Occipital lobe (tissue), 2 donors: ENCODE results near the gene CSNK2B. TPM values are rescaled to one million over a fixed set of nuclear protein-coding genes. Genes with fewer than 3 reads are reported as not detected.

Experiments used
- DNase-seq: peaks from one replicate; lab custom pipeline; 2025; lab: John Stamatoyannopoulos, UW
- total RNA-seq: library from RNA; depleted of rRNA; stranded (reverse); fragments of >200 nt; gene quantifications from one replicate; pipeline ENCODE4 v1.2.3, GENCODE V29; 2014

Gene CSNK2B
- total RNA-seq, 1 donor from 2014 or later = 69.9 TPM

DNA sequence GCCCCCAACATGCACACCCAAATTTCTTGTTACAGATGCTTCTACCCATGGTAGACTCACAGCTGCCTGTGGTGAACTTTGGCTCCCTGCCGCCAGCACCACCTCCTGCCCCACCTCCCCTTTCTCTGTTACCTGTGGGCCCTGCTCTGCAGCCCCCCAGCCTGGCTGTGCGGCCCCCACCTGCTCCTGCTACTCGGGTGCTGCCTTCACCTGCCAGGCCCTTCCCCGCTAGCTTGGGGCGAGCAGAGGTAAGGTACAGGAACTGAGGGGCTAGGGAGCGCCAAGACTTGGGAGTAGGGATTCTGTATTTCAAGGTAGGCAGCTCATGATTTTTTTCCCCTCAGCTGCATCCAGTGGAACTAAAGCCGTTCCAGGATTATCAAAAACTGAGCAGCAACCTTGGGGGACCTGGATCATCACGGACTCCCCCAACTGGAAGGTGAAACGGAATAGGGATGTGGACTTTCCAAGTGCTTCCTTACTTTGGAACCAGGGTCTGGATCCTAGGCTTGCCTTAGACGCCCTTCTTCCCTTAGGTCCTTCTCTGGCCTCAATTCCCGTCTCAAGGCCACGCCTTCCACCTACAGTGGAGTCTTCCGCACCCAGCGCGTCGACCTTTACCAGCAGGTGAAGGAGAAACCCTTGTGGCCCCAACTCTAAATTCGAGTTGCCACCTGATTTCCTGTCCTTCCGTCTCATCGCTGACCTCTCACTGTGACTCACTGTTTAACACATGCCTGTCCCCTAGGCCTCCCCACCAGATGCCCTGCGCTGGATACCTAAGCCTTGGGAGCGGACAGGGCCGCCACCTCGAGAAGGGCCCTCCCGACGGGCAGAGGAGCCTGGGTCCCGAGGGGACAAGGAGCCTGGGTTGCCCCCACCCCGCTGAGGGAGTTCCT is 28.9 kb upstream of the CSNK2B start:
- DNase-seq = no peak

DNA sequence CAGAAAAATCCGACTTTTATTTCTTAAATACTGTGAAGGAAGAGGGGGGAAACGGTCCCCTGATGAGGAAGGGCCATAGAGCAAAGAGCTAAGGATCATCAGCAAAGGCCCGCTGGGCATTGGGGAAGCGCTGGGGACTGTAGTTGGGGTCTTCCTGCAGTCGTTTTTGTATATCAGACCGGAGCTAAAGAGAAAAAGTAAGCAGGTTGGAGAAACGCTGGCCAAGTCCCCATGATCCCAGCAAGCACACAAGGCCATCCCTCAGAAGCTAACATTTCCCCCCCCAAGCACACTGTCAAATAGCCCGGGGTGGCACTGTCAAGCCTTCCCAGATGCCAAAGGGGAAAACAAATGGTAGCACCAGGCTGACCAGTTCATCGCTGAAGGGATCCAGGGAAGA is 26.8 kb upstream of the CSNK2B start:
- no peak for DNase-seq

DNA sequence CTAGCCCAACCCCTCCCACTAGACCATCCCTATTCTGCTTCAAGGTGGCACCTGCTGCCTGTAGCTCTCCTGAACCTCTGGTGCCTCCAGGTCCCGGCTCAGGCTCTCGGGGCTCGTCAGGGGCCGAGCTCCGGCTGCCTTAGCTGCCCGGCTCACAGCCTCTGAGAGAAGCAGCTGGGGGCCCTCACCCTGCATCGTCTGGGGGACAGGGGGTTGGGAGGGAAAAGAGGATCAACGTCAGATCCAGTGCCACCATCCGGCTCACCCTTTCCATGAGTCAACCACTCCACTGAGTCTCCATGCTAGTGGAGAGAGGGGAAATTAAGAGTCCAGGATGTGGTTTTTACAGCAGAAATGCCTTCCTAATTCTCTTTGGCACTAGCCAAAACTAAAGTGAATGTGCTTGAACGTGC is 26.4 kb upstream of the CSNK2B start:
- DNase-seq = no peak

DNA sequence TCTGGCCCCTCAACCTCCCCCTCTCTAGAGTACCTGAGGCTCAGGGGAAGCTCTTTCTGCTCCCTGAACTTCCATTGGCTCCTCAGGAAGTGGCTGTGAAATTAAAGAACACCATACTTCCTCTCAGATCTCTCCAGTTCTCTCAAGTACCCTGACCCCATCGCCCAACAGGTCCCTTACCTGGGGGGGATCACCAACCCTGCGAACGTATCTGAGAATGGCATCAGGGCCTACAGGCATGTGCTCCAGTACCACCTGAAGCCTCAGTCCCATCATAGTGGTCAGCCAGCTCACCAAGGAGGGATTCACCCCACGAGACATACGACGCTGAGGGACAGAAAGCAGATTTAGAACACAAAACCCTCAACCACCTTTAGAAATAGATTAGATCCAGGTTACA is 25.3 kb upstream of the CSNK2B start:
- DNase-seq = no peak

DNA sequence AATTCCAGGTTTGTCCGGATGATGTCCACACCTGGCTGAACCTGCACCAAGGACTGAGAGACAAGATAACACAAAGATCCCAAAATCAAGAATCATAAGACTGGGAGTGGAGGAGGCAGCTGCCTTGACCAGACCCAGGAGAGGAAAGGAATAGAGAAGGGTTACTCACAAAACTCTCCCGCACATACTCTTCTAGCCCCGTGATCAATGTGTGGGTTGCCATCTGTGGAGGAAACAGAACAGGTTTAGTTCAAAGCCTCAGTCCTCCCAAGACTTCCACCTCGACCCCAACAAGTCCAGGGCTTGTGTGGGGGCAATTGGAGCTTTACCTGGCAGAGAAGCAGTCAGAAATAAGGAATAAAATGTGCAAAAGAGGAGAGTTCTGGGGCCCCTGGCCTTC is 24.5 kb upstream of the CSNK2B start:
- DNase-seq = no peak

DNA sequence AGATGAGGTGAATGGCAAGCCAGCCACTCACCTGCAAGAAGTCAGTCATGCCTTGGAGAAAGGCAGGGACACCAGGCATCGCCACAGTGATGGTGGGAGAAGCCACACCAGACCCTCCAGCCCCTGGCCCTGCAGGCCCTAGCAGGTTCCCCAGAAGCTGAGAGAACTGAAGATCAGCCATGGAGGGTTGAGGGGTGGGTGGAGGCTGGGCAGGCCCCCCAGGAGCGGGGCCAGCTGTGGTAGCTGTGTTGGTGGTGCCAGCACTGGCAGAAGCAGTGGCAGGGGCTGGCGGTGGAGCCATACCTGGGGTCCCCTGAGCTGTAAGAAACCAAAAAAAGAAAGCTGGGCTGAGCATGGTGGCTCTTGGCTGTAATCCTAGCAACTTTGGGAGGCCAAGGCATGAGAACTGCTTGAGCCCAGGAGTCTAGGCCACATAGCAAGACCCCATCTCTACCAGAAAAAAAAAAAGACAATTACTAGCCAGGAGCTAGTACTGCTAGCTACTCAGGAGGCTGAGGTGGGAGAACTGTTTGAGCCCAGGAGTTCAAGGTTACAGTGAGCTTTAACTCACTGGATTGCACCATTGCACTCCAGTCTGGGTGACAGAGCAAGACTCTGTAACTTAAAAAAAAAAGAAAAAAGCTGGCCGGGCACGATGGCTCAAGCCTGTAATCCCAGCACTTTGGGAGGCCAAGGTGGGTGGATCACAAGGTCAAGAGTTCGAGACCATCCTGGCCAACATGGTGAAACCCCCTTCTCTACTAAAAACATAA is 22.9 kb upstream of the CSNK2B start:
- DNase-seq = no peak

DNA sequence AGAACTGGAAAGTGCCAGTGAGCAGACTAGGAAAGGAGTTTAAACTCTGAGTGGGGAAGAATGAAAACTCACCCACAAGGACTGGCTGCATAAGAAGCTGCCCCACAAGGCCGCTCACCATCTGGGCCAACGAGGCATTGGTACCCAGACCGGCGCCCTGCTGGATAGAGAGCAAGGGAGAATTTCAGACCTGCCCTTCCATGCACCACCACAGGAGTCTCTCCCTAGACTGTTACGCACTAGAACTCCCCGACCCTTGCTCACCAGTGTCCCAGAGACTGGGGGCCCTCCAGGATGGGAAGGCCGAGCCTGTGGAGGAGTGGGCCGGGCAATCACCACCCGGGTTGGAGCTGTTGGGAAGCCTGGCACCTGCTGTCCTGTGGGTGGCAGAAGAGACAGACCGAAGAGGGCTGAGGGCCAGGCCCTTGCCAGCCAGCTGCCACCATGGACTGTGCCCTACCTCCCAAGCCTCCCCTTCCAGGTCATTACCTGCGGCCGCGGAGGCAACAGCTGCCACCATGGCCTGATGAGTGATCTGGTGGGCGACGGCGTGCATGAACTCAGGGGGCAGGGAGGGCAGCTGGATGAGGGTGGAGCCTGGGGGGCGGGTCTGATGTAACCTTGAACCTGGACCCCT is 21.9 kb upstream of the CSNK2B start:
- DNase-seq = no peak

DNA sequence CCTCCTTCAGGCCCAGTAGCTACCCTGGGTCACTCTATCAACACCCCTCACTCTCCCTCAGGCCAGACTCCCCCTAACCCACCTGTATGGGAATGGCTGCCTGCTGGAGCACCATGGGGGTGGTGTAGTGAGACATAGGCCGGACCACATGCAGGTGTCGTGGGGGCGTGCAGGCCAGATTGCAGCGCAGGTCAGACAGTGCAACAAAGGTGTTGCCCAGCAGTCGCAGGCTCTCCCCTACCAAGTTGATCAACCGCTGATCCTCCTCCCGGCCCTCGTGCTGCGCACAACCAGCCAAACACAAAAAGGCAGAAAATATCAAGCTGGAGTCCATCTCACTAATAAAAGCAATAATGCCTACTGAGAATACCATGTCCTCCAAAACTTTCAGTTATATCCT is 20.6 kb upstream of the CSNK2B start:
- no peak for DNase-seq

DNA sequence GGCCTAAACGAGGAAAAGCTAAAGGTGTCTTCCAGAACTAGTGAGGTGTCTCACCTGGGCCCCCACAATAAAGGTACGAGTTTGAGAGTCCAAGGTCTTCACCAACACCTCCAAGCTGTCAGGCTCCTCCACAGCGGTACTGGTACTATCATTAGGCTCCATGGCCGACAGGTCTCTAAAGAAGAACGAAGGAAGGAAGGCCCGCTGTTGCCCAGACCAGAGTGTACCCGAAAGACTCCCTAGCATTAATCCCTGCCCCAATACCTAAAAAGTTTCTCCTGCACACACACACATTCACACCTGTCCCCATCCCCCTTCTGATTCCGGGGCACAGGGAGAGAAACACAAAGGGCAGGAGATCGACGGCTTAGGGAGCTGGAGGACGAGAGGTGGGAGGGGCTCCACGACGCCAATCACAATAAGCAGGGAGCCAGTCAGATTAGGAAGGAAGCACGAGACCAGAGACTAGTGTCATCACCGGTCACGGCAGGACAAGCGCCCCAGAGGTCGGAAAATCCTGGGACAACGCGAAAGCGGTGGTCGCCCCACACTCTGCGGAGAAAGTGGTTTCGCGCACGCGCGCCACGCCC is 14.2 kb upstream of the CSNK2B start:
- peak; percentile 64 for DNase-seq

DNA sequence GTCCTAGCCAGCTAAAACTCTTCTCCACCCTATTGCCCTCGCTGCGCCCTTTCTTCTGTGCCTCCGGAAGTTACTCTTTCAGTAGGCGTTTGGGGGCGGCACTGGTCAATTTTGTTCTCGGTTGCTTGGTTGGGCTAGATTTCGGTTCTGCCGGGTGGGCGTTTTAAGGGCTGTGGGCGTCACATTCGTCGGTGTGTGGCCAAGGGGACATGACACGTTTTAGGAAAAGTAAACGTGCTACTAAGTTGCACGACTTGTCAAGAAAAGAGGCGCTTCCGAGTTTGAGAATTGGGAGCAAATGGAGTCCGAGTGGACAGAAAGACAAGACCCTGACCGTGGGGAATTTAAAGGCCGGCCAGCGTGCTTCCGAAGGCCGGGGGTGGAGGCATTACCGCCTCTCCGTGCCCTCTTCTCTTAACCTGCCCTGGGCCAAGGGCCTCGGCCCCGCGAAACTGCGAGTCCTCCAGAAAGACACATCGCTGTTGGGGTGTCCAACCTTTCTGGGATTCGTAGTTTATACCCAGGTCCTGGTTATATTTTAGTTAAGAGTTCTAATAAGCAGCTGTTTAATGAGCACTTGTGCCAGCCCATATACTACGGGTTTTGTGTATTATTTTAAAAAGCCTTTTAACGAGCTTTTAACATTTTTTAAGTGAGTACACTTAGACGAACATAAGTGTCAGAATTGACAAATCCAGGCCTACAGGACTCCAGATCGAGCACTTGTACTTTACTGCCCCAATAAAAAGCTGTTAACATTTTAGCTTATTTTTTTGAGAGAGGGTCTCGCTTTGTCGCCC is 12.8 kb upstream of the CSNK2B start:
- DNase-seq = peak; percentile 90

DNA sequence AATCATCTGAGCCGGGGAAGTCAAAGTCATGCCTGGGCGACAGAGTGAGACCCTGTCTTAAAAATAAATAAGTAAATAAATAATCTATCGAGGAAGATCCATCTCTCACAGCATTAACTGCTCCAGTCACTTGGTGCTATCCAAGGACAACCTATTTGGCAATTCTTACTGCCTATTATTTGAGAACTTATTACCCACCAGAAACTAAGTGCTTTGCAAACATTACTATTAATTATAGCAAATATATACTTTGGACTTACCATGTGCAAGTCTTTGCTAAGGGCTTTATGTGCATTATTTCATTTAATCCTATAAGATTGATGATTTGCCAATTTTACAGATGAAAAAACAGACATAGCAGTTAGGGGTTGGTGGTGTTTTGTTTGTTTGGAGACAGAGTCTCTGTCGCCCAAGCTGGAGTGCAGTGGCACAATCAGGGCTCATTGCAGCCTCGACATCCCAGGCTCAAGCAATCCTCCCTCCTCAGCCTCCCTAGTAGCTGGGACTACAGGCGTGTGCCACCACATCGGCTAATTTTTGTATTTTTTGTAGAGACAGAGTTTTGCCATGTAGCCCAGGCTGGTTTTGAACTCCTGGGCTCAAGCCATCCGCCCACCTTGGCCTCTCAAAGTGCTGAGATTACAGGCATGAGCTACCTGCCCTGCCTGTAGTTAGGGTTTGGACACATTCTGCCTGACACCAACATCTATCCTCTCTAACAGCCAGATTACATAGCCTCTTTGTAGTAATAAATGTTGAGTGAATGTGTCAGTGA is 11.1 kb upstream of the CSNK2B start:
- DNase-seq = no peak

DNA sequence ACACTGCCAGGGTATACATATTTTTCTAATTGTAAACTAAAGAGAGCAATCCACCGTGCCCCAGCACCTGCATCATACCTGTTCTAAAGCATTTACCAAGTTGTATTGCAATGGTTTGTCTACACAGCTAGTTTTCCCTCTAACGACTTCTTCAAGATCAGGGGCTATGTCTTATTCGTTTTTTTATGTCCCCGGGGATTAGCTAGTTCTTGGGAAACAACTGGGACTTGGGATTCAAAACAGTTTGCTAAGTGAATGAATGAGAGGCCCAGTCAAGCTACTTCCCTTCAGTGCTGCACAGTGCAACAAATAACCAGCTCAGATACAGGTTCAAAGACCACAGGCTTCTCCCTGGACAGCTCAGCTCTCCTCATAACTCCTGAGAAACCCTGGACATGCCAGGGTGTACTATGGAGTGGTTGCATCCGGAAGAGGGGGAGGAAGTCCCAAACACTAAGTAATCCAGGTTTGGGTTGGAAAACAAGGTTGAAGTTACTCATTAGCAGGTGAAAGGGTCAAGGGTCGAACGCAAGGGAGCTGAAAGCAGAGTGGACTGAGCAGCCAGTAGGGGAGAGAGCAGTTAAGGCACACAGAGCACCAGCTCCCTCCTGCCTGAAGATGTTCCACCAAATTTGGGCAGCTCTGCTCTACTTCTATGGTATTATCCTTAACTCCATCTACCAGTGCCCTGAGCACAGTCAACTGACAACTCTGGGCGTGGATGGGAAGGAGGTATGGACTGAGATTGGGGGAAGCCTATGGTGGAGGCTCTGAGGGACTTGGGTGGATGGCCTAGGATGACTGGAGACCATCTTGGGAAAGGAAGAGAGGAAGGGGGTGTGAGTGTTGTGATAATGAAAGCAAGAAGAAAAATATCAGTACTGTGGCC is 10.3 kb upstream of the CSNK2B start, which contains the start of gene APOM:
Gene APOM (plus strand): TSS at position 546 of the 889 bp plus-strand sequence. CDS start 73 bp downstream, at position 619.
- no peak for DNase-seq

DNA sequence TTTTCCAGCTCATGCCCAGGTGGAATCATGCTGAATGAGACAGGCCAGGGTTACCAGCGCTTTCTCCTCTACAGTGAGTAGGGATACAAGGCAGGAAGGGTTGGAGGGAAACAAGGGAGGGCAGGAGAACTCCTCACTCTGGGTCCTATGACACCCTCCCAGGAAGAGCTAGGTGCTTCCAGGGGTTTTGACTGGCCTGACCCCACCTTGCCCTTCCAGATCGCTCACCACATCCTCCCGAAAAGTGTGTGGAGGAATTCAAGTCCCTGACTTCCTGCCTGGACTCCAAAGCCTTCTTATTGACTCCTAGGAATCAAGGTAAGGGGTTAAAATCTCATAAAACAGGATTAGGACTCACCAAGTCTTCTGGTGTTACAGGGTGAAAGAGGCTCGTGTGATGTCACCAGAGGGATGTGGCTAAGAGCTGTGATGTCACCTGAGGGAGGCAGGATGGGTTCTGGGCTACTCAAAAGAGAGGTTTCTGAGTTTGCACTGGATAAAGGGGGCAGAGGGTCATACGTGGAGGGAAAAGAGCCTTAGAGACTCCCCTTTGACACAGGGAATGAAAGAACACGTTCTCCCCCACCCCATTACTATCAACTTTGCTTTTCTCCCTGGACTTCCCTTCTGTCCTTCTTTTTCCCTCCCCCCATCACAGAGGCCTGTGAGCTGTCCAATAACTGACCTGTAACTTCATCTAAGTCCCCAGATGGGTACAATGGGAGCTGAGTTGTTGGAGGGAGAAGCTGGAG is 8.3 kb upstream of the CSNK2B start:
- no peak for DNase-seq

DNA sequence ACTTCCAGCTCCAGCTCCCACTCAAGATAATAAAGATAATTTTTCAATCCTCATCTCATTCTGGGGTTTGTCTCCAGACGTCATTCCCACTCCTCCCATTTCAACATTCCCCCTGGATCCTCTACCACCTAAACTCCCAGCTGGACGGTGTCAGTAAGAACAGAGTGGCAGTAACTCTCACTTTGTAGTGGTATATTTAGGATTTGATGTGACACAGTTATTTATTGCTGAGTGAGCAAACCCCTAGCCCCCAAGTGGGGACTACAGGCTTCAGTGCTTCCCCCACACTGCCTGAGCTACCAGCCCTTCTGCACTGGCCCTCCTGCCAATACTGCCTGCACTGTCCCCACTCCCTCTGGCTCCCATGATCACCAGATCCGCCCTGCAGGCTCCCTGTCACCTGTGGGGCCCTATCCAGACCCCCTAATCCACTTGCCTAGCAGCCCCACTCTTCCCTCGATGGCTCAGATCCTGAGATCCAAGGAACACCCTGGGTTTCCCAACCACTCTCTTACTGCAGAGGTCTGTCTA is 7.7 kb upstream of the CSNK2B start:
- DNase-seq = no peak

DNA sequence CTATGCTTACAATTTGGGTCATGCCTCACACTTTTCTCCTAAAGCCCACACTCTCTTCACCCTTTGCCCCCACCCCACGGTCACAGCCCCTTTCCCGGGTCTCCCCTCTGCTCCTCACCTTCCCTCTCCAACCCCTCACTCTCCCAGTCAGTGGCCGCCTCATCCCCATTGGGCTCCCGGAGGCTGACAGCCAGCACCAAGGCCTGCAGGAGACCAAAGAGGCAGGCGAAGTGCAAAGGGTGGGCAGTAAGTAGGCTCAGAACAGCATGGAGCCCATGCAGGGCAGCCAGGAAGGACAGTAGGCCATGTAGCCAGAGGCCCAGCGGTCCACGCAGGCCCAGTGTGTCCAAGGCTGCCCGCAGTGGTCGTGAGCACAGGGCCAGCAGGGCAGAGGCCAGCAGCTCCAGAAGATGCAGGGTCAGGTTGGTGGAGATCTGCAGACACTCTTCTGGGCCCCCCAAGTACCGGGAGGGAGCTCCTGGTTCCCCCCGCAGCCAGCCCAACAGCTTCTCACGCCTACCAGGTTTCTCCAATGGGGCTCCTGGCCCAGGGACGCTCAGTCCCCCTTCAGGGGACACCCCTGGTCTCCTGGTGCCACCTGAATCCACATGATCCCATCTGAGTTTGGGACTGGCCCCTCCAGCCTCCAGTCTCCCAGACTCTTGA is 6.8 kb upstream of the CSNK2B start:
- no peak for DNase-seq

DNA sequence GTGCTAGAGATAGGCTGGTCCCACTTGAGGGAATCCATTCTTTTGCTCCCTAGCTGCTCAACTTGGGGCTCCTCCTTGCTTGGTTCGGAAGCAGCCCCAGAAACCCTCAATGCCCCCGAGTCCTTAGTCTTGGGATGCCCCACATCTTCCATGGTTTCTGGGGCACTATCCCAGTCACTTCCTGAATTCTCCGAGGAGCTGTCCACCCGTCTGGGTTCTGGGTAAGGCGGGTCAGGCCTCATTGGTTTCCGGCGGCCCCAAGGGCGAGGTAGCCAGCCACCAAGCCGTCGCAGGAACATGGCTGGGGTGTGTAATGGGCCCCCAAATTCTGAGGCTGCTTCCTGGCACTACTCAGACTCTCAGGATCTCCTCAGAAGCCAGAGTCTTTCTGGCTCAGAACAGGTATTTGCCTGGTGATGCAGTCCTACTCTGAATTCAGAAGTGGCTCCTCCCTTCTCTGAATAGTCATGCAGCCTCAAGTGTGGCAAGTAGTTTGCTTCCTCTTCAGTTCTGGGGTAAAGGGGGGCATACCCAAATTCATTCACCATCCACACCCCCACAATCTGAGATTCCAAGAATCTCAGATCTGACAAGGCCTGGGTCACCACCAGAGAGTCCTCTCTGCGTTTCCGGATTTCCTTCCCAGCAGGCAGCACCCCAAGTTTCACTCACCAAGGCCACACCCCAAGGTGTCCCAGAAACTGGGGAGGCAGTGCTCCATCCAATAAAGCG is 6.1 kb upstream of the CSNK2B start:
- peak; percentile 27 for DNase-seq
